ENCODE results near the gene SUCO.

Gene SUCO

GRCh38 chr1:172485626-172486025, 47.3 kb upstream of the SUCO start:
- H3K18ac ChIP-seq (ENCODE audit: low read length) = no peak overlapping the region
- no peak for DNase-seq (ENCODE audit: low spot score)
- H3K27me3 ChIP-seq (ENCODE audit: control insufficient read depth in 3 of 3, insufficient read depth in 3 of 3, low read depth in 1 of 3, low read length in 3 of 3) = peaks cover 0 to 21% (median 0%) of the 10 kb centered on the region in 3 experiments
- H3K4me3 ChIP-seq (ENCODE audit: low read length in 2 of 2) = no peak overlapping the region
- H3K79me1 ChIP-seq (ENCODE audit: low read depth, low read length) = no peaks in the 10 kb centered on the region
- no peak overlapping the region for H4K8ac ChIP-seq (ENCODE audit: low read depth, low read length)
- no peaks in the 10 kb centered on the region for H3K36me3 ChIP-seq (replicated peaks in 1 of 2; ENCODE audit: control insufficient read depth in 2 of 2, insufficient read depth in 2 of 2, low read length in 2 of 2)
- no peak overlapping the region for H3K4ac ChIP-seq (ENCODE audit: low read length)
- WGBS, 2 donors (ENCODE audit: extremely low coverage in 2 of 2, insufficient read length in 2 of 2, insufficient replicate concordance in 1 of 2) = no CpG with 5 or more reads among the region's 5 CpGs
- H3K4me2 ChIP-seq (ENCODE audit: insufficient read depth, low read length, poor library complexity, severe bottlenecking) = no peak overlapping the region
- no peaks in the 10 kb centered on the region for H3K4me1 ChIP-seq (ENCODE audit: control insufficient read depth in 2 of 2, insufficient read depth in 1 of 2, low read depth in 1 of 2, low read length in 2 of 2)
- H3K9ac ChIP-seq (ENCODE audit: low read depth, low read length, poor library complexity) = no peak overlapping the region
- H3K9me3 ChIP-seq (replicated peaks in 1 of 2; ENCODE audit: control insufficient read depth in 2 of 2, insufficient read depth in 1 of 2, low read depth in 1 of 2, low read length in 2 of 2) = no peaks in the 10 kb centered on the region
- H2BK12ac ChIP-seq (ENCODE audit: low read length) = no peak overlapping the region
- H2BK120ac ChIP-seq (ENCODE audit: low read depth, low read length) = no peak overlapping the region
- H2AK5ac ChIP-seq (ENCODE audit: low read depth, low read length) = no peak overlapping the region
- H3K14ac ChIP-seq (ENCODE audit: low read length) = no peak overlapping the region
- H3K23ac ChIP-seq (ENCODE audit: low read depth, low read length, poor library complexity) = no peak overlapping the region
- no peak overlapping the region for H2AFZ ChIP-seq (ENCODE audit: low read length)
- no peak overlapping the region for H2BK5ac ChIP-seq (ENCODE audit: low read length)
- H3K27ac ChIP-seq (replicated peaks; ENCODE audit: low read length) = no peak overlapping the region
- no peak overlapping the region for H4K91ac ChIP-seq (ENCODE audit: low read depth, low read length, poor library complexity)
- no peak overlapping the region for H2BK15ac ChIP-seq (ENCODE audit: low read length)

GRCh38 chr1:172486805-172487454, 46.0 kb upstream of the SUCO start:
- H3K27ac ChIP-seq (replicated peaks; ENCODE audit: low read length) = no peak overlapping the region
- peaks cover 0 to 23% (median 0%) of the 10 kb centered on the region in 3 experiments for H3K27me3 ChIP-seq (ENCODE audit: control insufficient read depth in 3 of 3, insufficient read depth in 3 of 3, low read depth in 1 of 3, low read length in 3 of 3)
- no peaks in the 10 kb centered on the region for H3K79me1 ChIP-seq (ENCODE audit: low read depth, low read length)
- H3K9ac ChIP-seq (ENCODE audit: low read depth, low read length, poor library complexity) = no peak overlapping the region
- H3K4me2 ChIP-seq (ENCODE audit: insufficient read depth, low read length, poor library complexity, severe bottlenecking) = no peak overlapping the region
- no peak overlapping the region for H4K8ac ChIP-seq (ENCODE audit: low read depth, low read length)
- no peaks in the 10 kb centered on the region for H3K9me3 ChIP-seq (replicated peaks in 1 of 2; ENCODE audit: control insufficient read depth in 2 of 2, insufficient read depth in 1 of 2, low read depth in 1 of 2, low read length in 2 of 2)
- no CpG with 5 or more reads among the region's 3 CpGs for WGBS, 2 donors (ENCODE audit: extremely low coverage in 2 of 2, insufficient read length in 2 of 2, insufficient replicate concordance in 1 of 2)
- no peak overlapping the region for H2BK120ac ChIP-seq (ENCODE audit: low read depth, low read length)
- no peak overlapping the region for H3K4me3 ChIP-seq (ENCODE audit: low read length in 2 of 2)
- no peaks in the 10 kb centered on the region for H3K36me3 ChIP-seq (replicated peaks in 1 of 2; ENCODE audit: control insufficient read depth in 2 of 2, insufficient read depth in 2 of 2, low read length in 2 of 2)
- no peak overlapping the region for H3K18ac ChIP-seq (ENCODE audit: low read length)
- H2BK15ac ChIP-seq (ENCODE audit: low read length) = no peak overlapping the region
- H2BK5ac ChIP-seq (ENCODE audit: low read length) = no peak overlapping the region
- H2AFZ ChIP-seq (ENCODE audit: low read length) = no peak overlapping the region
- H3K4ac ChIP-seq (ENCODE audit: low read length) = no peak overlapping the region
- no peak overlapping the region for H3K14ac ChIP-seq (ENCODE audit: low read length)
- H3K23ac ChIP-seq (ENCODE audit: low read depth, low read length, poor library complexity) = no peak overlapping the region
- no peak for DNase-seq (ENCODE audit: low spot score)
- no peak overlapping the region for H2BK12ac ChIP-seq (ENCODE audit: low read length)
- H3K4me1 ChIP-seq (ENCODE audit: control insufficient read depth in 2 of 2, insufficient read depth in 1 of 2, low read depth in 1 of 2, low read length in 2 of 2) = no peaks in the 10 kb centered on the region
- no peak overlapping the region for H2AK5ac ChIP-seq (ENCODE audit: low read depth, low read length)
- H4K91ac ChIP-seq (ENCODE audit: low read depth, low read length, poor library complexity) = no peak overlapping the region

- Histone ChIP-seq H4K8ac (ENCODE audit: low read depth, low read length) (no peak overlapping the region), H3K9ac (ENCODE audit: low read depth, low read length, poor library complexity) (no peak overlapping the region), H3K23ac (ENCODE audit: low read depth, low read length, poor library complexity) (no peak overlapping the region), H2BK15ac (ENCODE audit: low read length) (no peak overlapping the region), H3K4me2 (ENCODE audit: insufficient read depth, low read length, poor library complexity, severe bottlenecking) (no peak overlapping the region), H2BK120ac (ENCODE audit: low read depth, low read length) (no peak overlapping the region), H2BK5ac (ENCODE audit: low read length) (no peak overlapping the region), H2AK5ac (ENCODE audit: low read depth, low read length) (no peak overlapping the region), H3K4me1 (ENCODE audit: control insufficient read depth in 2 of 2, insufficient read depth in 1 of 2, low read depth in 1 of 2, low read length in 2 of 2) (no peaks in the 10 kb centered on the region), H3K4me3 (ENCODE audit: low read length in 2 of 2) (no peak overlapping the region), H4K91ac (ENCODE audit: low read depth, low read length, poor library complexity) (no peak overlapping the region), H3K9me3 (replicated peaks in 1 of 2; ENCODE audit: control insufficient read depth in 2 of 2, insufficient read depth in 1 of 2, low read depth in 1 of 2, low read length in 2 of 2) (no peaks in the 10 kb centered on the region), H3K27me3 (ENCODE audit: control insufficient read depth in 3 of 3, insufficient read depth in 3 of 3, low read depth in 1 of 3, low read length in 3 of 3) (peaks cover 0 to 27% (median 0%) of the 10 kb centered on the region in 3 experiments), H3K4ac (ENCODE audit: low read length) (no peak overlapping the region), H3K36me3 (replicated peaks in 1 of 2; ENCODE audit: control insufficient read depth in 2 of 2, insufficient read depth in 2 of 2, low read length in 2 of 2) (no peaks in the 10 kb centered on the region), H3K18ac (ENCODE audit: low read length) (no peak overlapping the region), H2BK12ac (ENCODE audit: low read length) (no peak overlapping the region), H3K27ac (replicated peaks; ENCODE audit: low read length) (no peak overlapping the region), H3K14ac (ENCODE audit: low read length) (no peak overlapping the region), H3K79me1 (ENCODE audit: low read depth, low read length) (no peaks in the 10 kb centered on the region), H2AFZ (ENCODE audit: low read length) (no peak overlapping the region)
- DNase-seq (ENCODE audit: low spot score) = peak; percentile 12
- no CpG with 5 or more reads among the region's 4 CpGs for WGBS, 2 donors (ENCODE audit: extremely low coverage in 2 of 2, insufficient read length in 2 of 2, insufficient replicate concordance in 1 of 2)
These were observed 45.4 kb upstream of the SUCO start for GRCh38 chr1:172487550-172487949.

GRCh38 chr1:172488393-172488792, 44.6 kb upstream of the SUCO start:
- H2AK5ac ChIP-seq (ENCODE audit: low read depth, low read length) = no peak overlapping the region
- no peak overlapping the region for H3K9ac ChIP-seq (ENCODE audit: low read depth, low read length, poor library complexity)
- no peak overlapping the region for H3K23ac ChIP-seq (ENCODE audit: low read depth, low read length, poor library complexity)
- H3K27me3 ChIP-seq (ENCODE audit: control insufficient read depth in 3 of 3, insufficient read depth in 3 of 3, low read depth in 1 of 3, low read length in 3 of 3) = peaks cover 0 to 30% (median 0%) of the 10 kb centered on the region in 3 experiments
- DNase-seq (ENCODE audit: low spot score) = no peak
- H3K4me2 ChIP-seq (ENCODE audit: insufficient read depth, low read length, poor library complexity, severe bottlenecking) = no peak overlapping the region
- no peaks in the 10 kb centered on the region for H3K4me1 ChIP-seq (ENCODE audit: control insufficient read depth in 2 of 2, insufficient read depth in 1 of 2, low read depth in 1 of 2, low read length in 2 of 2)
- no peak overlapping the region for H2BK15ac ChIP-seq (ENCODE audit: low read length)
- no peaks in the 10 kb centered on the region for H3K79me1 ChIP-seq (ENCODE audit: low read depth, low read length)
- no peak overlapping the region for H3K27ac ChIP-seq (replicated peaks; ENCODE audit: low read length)
- no peak overlapping the region for H3K4me3 ChIP-seq (ENCODE audit: low read length in 2 of 2)
- H4K91ac ChIP-seq (ENCODE audit: low read depth, low read length, poor library complexity) = no peak overlapping the region
- no peak overlapping the region for H4K8ac ChIP-seq (ENCODE audit: low read depth, low read length)
- no peak overlapping the region for H2BK5ac ChIP-seq (ENCODE audit: low read length)
- no peak overlapping the region for H3K18ac ChIP-seq (ENCODE audit: low read length)
- H2BK120ac ChIP-seq (ENCODE audit: low read depth, low read length) = no peak overlapping the region
- no peak overlapping the region for H2AFZ ChIP-seq (ENCODE audit: low read length)
- no peak overlapping the region for H3K4ac ChIP-seq (ENCODE audit: low read length)
- H3K14ac ChIP-seq (ENCODE audit: low read length) = no peak overlapping the region
- WGBS, 2 donors (ENCODE audit: extremely low coverage in 2 of 2, insufficient read length in 2 of 2, insufficient replicate concordance in 1 of 2) = no CpG with 5 or more reads among the region's 3 CpGs
- H3K36me3 ChIP-seq (replicated peaks in 1 of 2; ENCODE audit: control insufficient read depth in 2 of 2, insufficient read depth in 2 of 2, low read length in 2 of 2) = no peaks in the 10 kb centered on the region
- H3K9me3 ChIP-seq (replicated peaks in 1 of 2; ENCODE audit: control insufficient read depth in 2 of 2, insufficient read depth in 1 of 2, low read depth in 1 of 2, low read length in 2 of 2) = no peaks in the 10 kb centered on the region
- H2BK12ac ChIP-seq (ENCODE audit: low read length) = no peak overlapping the region

Data from neuronal stem cell (in vitro differentiated cells).